ENCODE data around the gene SEC14L3.

Gene SEC14L3

DNA sequence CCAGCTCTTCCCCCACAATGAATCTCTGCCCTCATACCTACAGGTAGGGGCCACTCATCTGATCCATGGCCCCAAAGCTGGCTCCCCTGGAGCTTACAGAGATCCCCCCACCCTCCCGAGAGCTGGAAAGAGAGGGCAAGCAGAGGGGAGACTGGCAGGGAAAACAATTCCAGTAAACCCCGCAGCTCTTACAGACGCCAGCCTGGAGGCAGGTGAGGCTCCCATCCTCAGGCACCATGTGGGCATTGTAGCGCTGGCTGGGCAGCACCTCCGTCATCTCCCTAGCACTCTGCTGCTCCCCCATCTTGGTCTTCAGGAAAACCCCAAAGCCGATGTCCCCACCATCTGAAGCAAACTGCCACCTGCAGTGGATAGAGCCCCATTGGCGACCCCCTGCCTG lies 19.6 kb upstream of the SEC14L3 start:
- no peak overlapping the region for H3K9ac ChIP-seq
- no peaks in the 10 kb centered on the region for H3K9me3 ChIP-seq (replicated peaks in 1 of 11)
- no peak overlapping the region for H3K4me3 ChIP-seq
- no peaks in the 10 kb centered on the region for H3K27me3 ChIP-seq
- H3K27ac ChIP-seq = no peak overlapping the region
- no peak for TF ChIP-seq Cebpa-rat (IDR thresholded peaks at IDR 0.05)
- no peaks in the 10 kb centered on the region for H3K36me3 ChIP-seq
- H3K4me1 ChIP-seq = peaks cover 0 to 18% (median 5%) of the 10 kb centered on the region in 10 experiments; a peak in 10 of 20 replicates
- no peak overlapping the region for H3K4me2 ChIP-seq
- H4K20me1 ChIP-seq = no peaks in the 10 kb centered on the region; a peak in 1 of 22 replicates

DNA sequence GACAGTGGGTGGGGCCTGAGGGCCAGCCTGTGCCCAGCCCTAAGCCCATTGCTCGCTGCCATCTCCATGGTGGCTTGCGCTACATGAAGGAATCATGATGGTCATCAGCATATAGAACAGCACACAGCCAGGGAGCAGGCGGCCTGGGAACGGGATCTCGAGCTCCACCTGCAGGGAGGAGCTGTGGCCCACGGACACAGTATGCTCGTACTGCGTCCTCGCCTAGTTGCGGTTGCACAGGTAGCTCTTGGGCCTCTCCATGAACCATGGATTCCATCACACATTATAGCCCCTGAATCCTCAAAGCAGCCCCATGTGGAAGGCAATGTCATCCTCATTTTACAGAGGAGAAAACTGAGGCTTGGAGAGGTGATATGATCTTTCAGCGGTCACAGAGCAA lies 18.6 kb upstream of the SEC14L3 start:
- Histone ChIP-seq H3K27me3 (no peaks in the 10 kb centered on the region), H4K20me1 (peaks cover 0 to 7% (median 0%) of the 10 kb centered on the region in 11 experiments; a peak in 2 of 22 replicates), H3K27ac (no peak overlapping the region), H3K4me2 (no peak overlapping the region), H3K4me1 (peaks cover 0 to 18% (median 5%) of the 10 kb centered on the region in 10 experiments; a peak in 10 of 20 replicates), H3K36me3 (no peaks in the 10 kb centered on the region), H3K4me3 (no peak overlapping the region), H3K9me3 (replicated peaks in 1 of 11) (no peaks in the 10 kb centered on the region), H3K9ac (no peak overlapping the region)
- no peak for TF ChIP-seq Cebpa-rat (IDR thresholded peaks at IDR 0.05)

DNA sequence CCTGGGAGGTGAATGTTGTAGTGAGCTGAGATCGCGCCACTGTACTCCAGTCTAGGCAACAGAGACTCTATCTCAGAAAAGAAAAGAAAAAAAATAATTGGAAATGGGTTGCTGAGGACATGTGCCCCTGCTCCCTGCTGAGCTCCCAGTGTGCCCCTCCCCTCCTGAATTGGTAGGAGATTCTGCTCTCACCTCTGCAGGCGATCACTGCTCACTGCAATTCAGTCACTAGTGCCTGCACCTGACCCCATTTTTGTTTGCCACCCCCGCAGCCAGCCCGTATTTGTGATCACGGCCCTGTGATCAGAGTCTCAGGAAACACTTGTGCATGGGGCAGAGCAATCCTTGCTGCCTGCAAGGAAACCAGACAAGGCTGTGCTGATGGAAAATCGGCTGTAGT lies 16.3 kb upstream of the SEC14L3 start:
- Histone ChIP-seq H3K9me3 (replicated peaks in 1 of 11) (no peaks in the 10 kb centered on the region), H3K27ac (no peak overlapping the region), H3K27me3 (no peaks in the 10 kb centered on the region), H3K4me2 (peak overlapping the region in 5 of 11 experiments; percentile 38 to 57 (median 52); a peak in 9 of 22 replicates), H3K4me3 (no peak overlapping the region), H3K36me3 (no peaks in the 10 kb centered on the region), H4K20me1 (peaks cover 0 to 12% (median 0%) of the 10 kb centered on the region in 11 experiments; a peak in 2 of 22 replicates), H3K4me1 (peaks cover 0 to 18% (median 5%) of the 10 kb centered on the region in 10 experiments; a peak in 13 of 20 replicates), H3K9ac (no peak overlapping the region)
- no peak for TF ChIP-seq Cebpa-rat (IDR thresholded peaks at IDR 0.05)

DNA sequence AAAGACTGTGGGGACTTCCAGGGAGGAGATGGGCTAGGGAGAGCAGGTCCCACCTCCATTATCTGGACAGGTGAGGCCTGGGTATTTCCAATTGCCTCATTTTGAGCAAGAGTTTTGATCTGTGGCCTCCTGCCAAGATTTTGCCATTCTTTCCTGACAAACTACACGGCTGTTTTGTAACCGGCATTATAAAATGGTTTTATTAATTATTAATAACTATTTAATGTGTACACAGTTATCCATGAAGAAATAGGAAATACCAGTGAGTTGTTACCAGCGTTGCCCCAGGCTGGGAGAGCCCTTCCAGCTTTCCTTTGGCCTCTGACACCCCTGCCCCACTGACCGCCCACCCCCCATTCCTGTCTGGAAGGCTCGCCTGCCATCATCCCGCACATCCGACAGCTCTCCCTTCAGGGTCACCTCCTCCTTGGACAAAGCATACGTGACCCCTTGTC lies 14.9 kb upstream of the SEC14L3 start:
- peaks cover 0 to 12% (median 0%) of the 10 kb centered on the region in 11 experiments; a peak in 2 of 22 replicates for H4K20me1 ChIP-seq
- no peaks in the 10 kb centered on the region for H3K36me3 ChIP-seq
- no peak overlapping the region for H3K27ac ChIP-seq
- H3K4me2 ChIP-seq = no peak overlapping the region
- H3K27me3 ChIP-seq = no peaks in the 10 kb centered on the region
- no peak overlapping the region for H3K9ac ChIP-seq
- peaks cover 0 to 18% (median 16%) of the 10 kb centered on the region in 10 experiments; a peak in 17 of 20 replicates for H3K4me1 ChIP-seq
- H3K9me3 ChIP-seq (replicated peaks in 1 of 11) = no peaks in the 10 kb centered on the region
- H3K4me3 ChIP-seq = no peak overlapping the region
- TF ChIP-seq Cebpa-rat (IDR thresholded peaks at IDR 0.05) = no peak

DNA sequence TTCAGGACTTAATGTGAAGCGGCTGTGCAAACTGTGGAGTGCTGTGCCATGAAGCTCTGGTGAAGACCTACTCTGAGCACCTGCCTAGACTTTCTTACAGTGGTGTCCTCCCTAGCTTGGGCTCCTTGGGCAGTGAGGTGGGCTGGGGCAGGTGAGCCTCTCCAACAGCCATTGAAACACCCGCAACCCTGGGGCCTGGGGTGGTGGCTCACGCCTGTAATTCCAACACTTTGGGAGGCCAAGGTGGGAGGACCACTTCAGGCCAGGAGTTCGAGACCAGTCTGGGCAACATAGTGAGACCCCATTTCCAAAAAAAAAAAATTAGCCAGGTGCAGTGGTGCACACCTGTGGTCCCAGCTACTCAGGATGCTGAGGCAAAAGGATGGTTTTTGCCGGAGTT lies 14.3 kb upstream of the SEC14L3 start:
- Histone ChIP-seq H3K4me1 (peaks cover 0 to 23% (median 17%) of the 10 kb centered on the region in 10 experiments; a peak in 17 of 20 replicates), H3K27me3 (no peaks in the 10 kb centered on the region), H3K9me3 (replicated peaks in 1 of 11) (no peaks in the 10 kb centered on the region), H3K4me3 (no peak overlapping the region), H3K27ac (no peak overlapping the region), H4K20me1 (peaks cover 0 to 12% (median 0%) of the 10 kb centered on the region in 11 experiments; a peak in 2 of 22 replicates), H3K9ac (no peak overlapping the region), H3K4me2 (no peak overlapping the region), H3K36me3 (no peaks in the 10 kb centered on the region)
- no peak for TF ChIP-seq Cebpa-rat (IDR thresholded peaks at IDR 0.05)

DNA sequence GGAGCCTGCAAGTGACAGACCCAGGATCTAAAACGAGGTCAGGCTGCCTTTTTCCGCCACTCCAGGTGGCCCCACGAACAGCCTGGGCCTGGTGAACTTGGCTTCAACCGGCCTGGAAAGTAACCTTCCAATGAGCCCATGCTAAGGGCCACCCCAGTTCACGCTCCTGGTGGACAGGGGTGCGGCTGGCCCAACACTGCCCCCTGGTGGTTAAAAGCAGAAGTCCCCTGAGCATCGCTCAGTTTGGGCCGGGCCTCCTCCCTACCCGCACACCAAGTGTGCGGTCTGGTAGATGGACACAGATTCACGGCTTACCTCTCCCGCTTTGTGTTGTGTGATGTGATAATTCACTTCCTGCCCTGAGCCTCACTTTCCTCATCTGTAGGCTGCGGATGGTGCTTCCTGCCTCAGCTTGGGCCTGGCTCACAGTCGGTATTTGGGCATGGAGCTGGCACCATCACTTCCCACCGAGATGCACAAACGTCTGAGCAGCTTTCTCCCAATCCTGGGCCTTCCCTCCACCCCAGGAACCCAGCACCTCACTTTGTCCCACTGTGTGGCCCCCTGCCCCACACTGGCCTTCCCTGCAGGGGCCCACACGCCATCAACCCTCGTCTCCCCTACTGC lies 13.7 kb upstream of the SEC14L3 start:
- peaks cover 0 to 25% (median 17%) of the 10 kb centered on the region in 10 experiments; a peak in 17 of 20 replicates for H3K4me1 ChIP-seq
- H3K4me2 ChIP-seq = no peak overlapping the region
- H3K9ac ChIP-seq = no peak overlapping the region
- TF ChIP-seq Cebpa-rat (IDR thresholded peaks at IDR 0.05) = no peak
- H3K36me3 ChIP-seq = no peaks in the 10 kb centered on the region
- H3K27me3 ChIP-seq = no peaks in the 10 kb centered on the region
- H3K27ac ChIP-seq = no peak overlapping the region
- no peaks in the 10 kb centered on the region for H3K9me3 ChIP-seq (replicated peaks in 1 of 11)
- no peak overlapping the region for H3K4me3 ChIP-seq
- H4K20me1 ChIP-seq = peaks cover 0 to 12% (median 0%) of the 10 kb centered on the region in 11 experiments; a peak in 2 of 22 replicates

DNA sequence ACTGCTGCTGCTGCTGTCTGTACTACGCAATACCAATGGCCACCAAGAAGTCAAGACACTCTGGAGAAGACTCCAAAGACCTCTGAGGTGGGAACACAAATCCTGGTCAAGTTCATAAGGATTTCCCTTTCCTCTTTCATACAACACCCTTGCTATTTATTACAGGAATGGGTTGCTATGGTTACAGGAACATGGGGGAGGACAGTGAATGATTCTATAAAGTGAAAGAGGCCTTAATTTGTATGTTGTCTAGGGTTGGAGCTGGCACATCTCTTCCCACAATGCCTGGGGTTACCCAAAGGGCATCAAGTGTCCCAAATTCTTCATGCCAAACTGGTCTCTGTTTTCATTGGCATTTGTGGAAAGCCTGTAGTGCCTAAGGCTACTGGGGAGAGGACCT lies 11.4 kb upstream of the SEC14L3 start:
- no peaks in the 10 kb centered on the region for H3K27me3 ChIP-seq
- H3K4me2 ChIP-seq = peak overlapping the region in 2 of 11 experiments; percentile 9 to 78; a peak in 2 of 22 replicates
- TF ChIP-seq Cebpa-rat (IDR thresholded peaks at IDR 0.05) = no peak
- no peak overlapping the region for H3K9ac ChIP-seq
- peaks cover 0 to 25% (median 5%) of the 10 kb centered on the region in 10 experiments; a peak in 14 of 20 replicates for H3K4me1 ChIP-seq
- H3K27ac ChIP-seq = no peak overlapping the region
- H3K36me3 ChIP-seq = no peaks in the 10 kb centered on the region
- no peak overlapping the region for H3K4me3 ChIP-seq
- H4K20me1 ChIP-seq = peaks cover 0 to 12% (median 0%) of the 10 kb centered on the region in 11 experiments; a peak in 2 of 22 replicates
- H3K9me3 ChIP-seq (replicated peaks in 1 of 11) = no peaks in the 10 kb centered on the region

DNA sequence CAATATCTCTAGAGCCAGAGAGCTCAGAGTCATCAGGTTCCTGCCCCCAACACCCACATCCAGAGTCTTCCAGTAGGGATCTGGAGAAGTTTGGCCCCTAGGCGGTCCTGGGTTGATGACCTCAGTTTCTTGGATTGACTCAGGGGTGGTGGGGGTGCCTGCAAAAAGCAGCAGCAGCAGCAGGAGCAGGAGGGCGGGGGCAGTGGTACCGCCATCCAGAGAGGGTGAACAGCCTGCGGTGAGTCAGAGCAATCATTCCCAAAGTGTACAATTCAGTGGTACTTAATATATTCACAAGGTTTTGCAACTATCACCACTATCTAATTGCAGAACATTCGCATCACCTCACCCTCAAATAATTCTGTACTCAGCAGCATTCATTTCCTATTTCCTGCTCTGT lies 9.9 kb upstream of the SEC14L3 start:
- Histone ChIP-seq H3K27me3 (no peaks in the 10 kb centered on the region), H3K27ac (peak overlapping the region in 1 of 11 experiments; percentile 36; a peak in 1 of 22 replicates), H3K9ac (no peak overlapping the region), H3K9me3 (replicated peaks in 1 of 11) (no peaks in the 10 kb centered on the region), H4K20me1 (peaks cover 0 to 12% (median 0%) of the 10 kb centered on the region in 11 experiments; a peak in 2 of 22 replicates), H3K4me1 (peaks cover 0 to 25% (median 0%) of the 10 kb centered on the region in 10 experiments; a peak in 7 of 20 replicates), H3K36me3 (no peaks in the 10 kb centered on the region), H3K4me3 (no peak overlapping the region), H3K4me2 (peak overlapping the region in 3 of 11 experiments; percentile 57 to 78 (median 77); a peak in 6 of 22 replicates)
- no peak for TF ChIP-seq Cebpa-rat (IDR thresholded peaks at IDR 0.05)

DNA sequence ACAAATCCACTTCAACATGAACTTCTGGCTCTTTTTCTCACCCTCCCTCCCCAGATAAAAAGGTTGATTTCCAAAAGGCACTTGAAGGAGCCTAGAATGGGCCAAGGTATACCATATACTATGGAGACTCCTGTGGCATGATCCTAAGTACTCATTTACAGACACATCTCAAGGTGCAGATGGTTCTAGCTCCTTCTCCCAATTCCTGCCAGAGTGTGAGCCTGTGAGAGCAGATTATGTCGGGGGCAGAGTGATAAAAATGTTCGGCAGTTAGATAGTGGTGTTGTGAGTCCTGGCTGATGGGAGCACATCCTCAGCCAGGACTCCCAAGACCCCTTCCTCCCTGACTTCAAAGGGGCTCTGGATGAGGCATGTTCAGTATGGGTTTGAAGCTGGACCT lies 8.2 kb upstream of the SEC14L3 start:
- no peak overlapping the region for H3K27ac ChIP-seq
- H3K4me3 ChIP-seq = no peak overlapping the region
- no peak overlapping the region for H3K9ac ChIP-seq
- H3K36me3 ChIP-seq = no peaks in the 10 kb centered on the region
- H3K4me1 ChIP-seq = peaks cover 0 to 25% (median 0%) of the 10 kb centered on the region in 10 experiments; a peak in 7 of 20 replicates
- peaks cover 0 to 5% (median 0%) of the 10 kb centered on the region in 11 experiments; a peak in 1 of 22 replicates for H4K20me1 ChIP-seq
- no peak overlapping the region for H3K4me2 ChIP-seq
- H3K27me3 ChIP-seq = no peaks in the 10 kb centered on the region
- no peaks in the 10 kb centered on the region for H3K9me3 ChIP-seq (replicated peaks in 1 of 11)
- no peak for TF ChIP-seq Cebpa-rat (IDR thresholded peaks at IDR 0.05)

Data from BLaER1 treated with 17β-estradiol and CSF1 and Interleukin-3, amounts not matched to agents 10 nM and 100 nM (cell line).